ENCODE measurements around the gene SRPRA. TPM values are rescaled to one million over a fixed set of nuclear protein-coding genes. Genes with fewer than 3 reads are reported as not detected.

Gene SRPRA
- total RNA-seq, 1 donor from 2014 or later = 61.3 TPM

DNA sequence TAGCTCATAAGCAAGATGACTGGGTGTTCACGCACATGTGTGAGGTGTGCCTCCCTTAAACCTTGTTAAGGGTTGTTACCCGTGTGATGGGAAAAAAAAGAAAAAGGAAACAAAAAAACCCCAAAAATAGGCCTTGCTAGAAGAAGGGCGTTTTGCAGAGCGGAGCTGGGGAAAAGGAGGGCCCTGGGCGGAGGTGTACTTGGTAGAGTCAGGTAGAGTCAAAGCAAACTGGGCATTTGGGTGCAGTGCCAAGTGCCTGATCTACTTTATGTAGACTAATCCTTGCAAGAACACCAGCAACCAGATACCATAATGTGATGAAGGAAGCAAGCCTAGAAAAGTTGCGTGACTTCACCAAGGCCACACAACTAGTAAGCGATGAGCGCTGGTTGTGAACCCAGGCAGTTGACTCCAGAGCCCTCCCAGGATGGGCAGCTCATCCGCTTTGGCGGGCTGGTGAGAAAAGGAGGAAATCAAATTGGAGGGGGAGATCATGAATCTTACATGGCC, 13.0 kb upstream of the SRPRA start:
- FAIRE-seq = no peak
- DNase-seq (ENCODE audit: low read depth) = no peak
- TF ChIP-seq, protein P1, sequence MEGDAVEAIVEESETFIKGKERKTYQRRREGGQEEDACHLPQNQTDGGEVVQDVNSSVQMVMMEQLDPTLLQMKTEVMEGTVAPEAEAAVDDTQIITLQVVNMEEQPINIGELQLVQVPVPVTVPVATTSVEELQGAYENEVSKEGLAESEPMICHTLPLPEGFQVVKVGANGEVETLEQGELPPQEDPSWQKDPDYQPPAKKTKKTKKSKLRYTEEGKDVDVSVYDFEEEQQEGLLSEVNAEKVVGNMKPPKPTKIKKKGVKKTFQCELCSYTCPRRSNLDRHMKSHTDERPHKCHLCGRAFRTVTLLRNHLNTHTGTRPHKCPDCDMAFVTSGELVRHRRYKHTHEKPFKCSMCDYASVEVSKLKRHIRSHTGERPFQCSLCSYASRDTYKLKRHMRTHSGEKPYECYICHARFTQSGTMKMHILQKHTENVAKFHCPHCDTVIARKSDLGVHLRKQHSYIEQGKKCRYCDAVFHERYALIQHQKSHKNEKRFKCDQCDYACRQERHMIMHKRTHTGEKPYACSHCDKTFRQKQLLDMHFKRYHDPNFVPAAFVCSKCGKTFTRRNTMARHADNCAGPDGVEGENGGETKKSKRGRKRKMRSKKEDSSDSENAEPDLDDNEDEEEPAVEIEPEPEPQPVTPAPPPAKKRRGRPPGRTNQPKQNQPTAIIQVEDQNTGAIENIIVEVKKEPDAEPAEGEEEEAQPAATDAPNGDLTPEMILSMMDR (IDR thresholded peaks at IDR 0.05; ENCODE audit: insufficient read depth, low read length, severe bottlenecking) = no peak

GRCh38 chr11:126281245-126281644, 12.6 kb upstream of the SRPRA start:
- no peak overlapping the region for H3K4me3 ChIP-seq (ENCODE audit: low read depth, low read length)
- no peak for DNase-seq (ENCODE audit: low read depth)
- peaks cover 2% of the 10 kb centered on the region for H3K36me3 ChIP-seq (ENCODE audit: control insufficient read depth, insufficient read depth, low read length)
- FAIRE-seq = no peak
- TF ChIP-seq, protein P1 (IDR thresholded peaks at IDR 0.05; ENCODE audit: insufficient read depth, low read length, severe bottlenecking) = no peak
- no peaks in the 10 kb centered on the region for H3K27me3 ChIP-seq (ENCODE audit: control insufficient read depth, insufficient read depth, low read length)

More for the DNA sequence above, 13.0 kb upstream of the SRPRA start:
- Histone ChIP-seq H3K27me3 (ENCODE audit: control insufficient read depth, insufficient read depth, low read length) (no peaks in the 10 kb centered on the region), H3K36me3 (ENCODE audit: control insufficient read depth, insufficient read depth, low read length) (peaks cover 2% of the 10 kb centered on the region), H3K4me3 (ENCODE audit: low read depth, low read length) (no peak overlapping the region)

DNA sequence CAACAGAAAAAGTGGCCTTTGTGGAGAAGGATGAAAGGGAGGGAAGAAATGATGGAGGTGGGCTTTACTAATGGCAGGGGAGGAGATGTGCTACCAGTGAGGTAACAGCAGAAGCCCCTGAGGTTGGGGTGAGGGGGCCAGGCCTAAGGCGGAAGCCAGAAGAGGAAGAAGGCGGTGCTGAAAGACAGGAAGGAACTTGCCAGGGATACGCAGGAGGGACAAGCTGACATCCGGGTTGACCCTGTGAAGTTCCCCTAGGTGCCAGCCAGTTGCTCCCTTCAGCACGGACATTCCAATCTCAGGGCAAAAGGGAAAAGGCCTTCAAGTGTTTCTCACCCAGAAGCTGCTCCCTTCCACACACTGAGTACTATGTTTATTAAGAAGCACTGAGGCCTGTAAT, 11.9 kb upstream of the SRPRA start:
- DNase-seq (ENCODE audit: low read depth) (no peak), FAIRE-seq (no peak)
- Histone ChIP-seq H3K27me3 (ENCODE audit: control insufficient read depth, insufficient read depth, low read length) (no peaks in the 10 kb centered on the region), H3K4me3 (ENCODE audit: low read depth, low read length) (no peak overlapping the region), H3K36me3 (ENCODE audit: control insufficient read depth, insufficient read depth, low read length) (peaks cover 6% of the 10 kb centered on the region)
- TF ChIP-seq, protein P1 (IDR thresholded peaks at IDR 0.05; ENCODE audit: insufficient read depth, low read length, severe bottlenecking) = no peak

- no peak for FAIRE-seq
- TF ChIP-seq, protein P1 (IDR thresholded peaks at IDR 0.05; ENCODE audit: insufficient read depth, low read length, severe bottlenecking) = no peak
- Histone ChIP-seq H3K4me3 (ENCODE audit: low read depth, low read length) (no peak overlapping the region), H3K36me3 (ENCODE audit: control insufficient read depth, insufficient read depth, low read length) (peaks cover 11% of the 10 kb centered on the region), H3K27me3 (ENCODE audit: control insufficient read depth, insufficient read depth, low read length) (no peaks in the 10 kb centered on the region)
- DNase-seq (ENCODE audit: low read depth) = no peak
These were observed 10.5 kb upstream of the SRPRA start for GRCh38 chr11:126279191-126279590.

DNA sequence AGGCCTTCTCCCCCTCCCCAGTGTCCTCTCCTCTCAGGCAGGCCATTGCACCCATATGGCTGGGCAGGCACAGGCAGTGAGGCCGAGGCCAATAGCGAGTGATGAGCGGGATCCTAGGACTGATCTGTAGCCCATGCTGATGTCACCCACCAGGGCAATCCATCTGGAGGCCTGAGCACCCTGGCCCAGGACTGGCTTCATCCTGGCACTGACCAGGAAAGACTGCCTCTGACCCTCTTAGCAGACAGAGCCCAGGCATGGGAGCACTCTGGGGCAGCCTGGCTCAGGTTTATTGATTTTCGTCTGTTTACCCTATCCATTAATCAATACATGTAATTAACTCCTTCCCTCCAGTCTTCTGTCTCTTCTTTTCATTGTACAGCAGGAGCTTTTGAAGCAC, 9.1 kb upstream of the SRPRA start:
- no peak for DNase-seq (ENCODE audit: low read depth)
- Histone ChIP-seq H3K27me3 (ENCODE audit: control insufficient read depth, insufficient read depth, low read length) (no peaks in the 10 kb centered on the region), H3K4me3 (ENCODE audit: low read depth, low read length) (no peak overlapping the region), H3K36me3 (ENCODE audit: control insufficient read depth, insufficient read depth, low read length) (peaks cover 14% of the 10 kb centered on the region)
- no peak for FAIRE-seq
- TF ChIP-seq, protein P1 (IDR thresholded peaks at IDR 0.05; ENCODE audit: insufficient read depth, low read length, severe bottlenecking) = no peak

- peaks cover 14% of the 10 kb centered on the region for H3K36me3 ChIP-seq (ENCODE audit: control insufficient read depth, insufficient read depth, low read length)
- FAIRE-seq (no peak), DNase-seq (ENCODE audit: low read depth) (no peak)
These were observed 8.6 kb upstream of the SRPRA start for GRCh38 chr11:126277322-126277721.

More at GRCh38 chr11:126277322-126277721, 8.6 kb upstream of the SRPRA start:
- TF ChIP-seq, protein P1 (IDR thresholded peaks at IDR 0.05; ENCODE audit: insufficient read depth, low read length, severe bottlenecking) = no peak
- no peaks in the 10 kb centered on the region for H3K27me3 ChIP-seq (ENCODE audit: control insufficient read depth, insufficient read depth, low read length)
- H3K4me3 ChIP-seq (ENCODE audit: low read depth, low read length) = no peak overlapping the region
